NCI-H2081 (cell line): ENCODE measurements around the gene GUCY2F.
A peak's percentile ranks its signal among the peaks of the same experiment; 100 is the strongest.

ENCODE experiments used
- DNase-seq, 2 experiments: peaks; one replicate each; lab custom pipeline; 2025; lab: John Stamatoyannopoulos, UW

The GUCY2F gene

GRCh38 chrX:109481986-109482385, at the start of gene GUCY2F:
Gene GUCY2F, minus strand, starts transcription at chrX:109482086. Its CDS starts 6,150 bp downstream, at chrX:109475936.
- DNase-seq: no peak

GRCh38 chrX:109519001-109519400, 37.1 kb upstream of the GUCY2F start:
- DNase-seq: no peak

- DNase-seq: no peak
These were observed 29.2 kb upstream of the GUCY2F start for GRCh38 chrX:109511113-109511512.

- DNase-seq: no peak
These were observed 27.0 kb upstream of the GUCY2F start for GRCh38 chrX:109508915-109509314.

GRCh38 chrX:109501176-109501575, 19.3 kb upstream of the GUCY2F start:
- DNase-seq: no peak

GRCh38 chrX:109498434-109498833, 16.5 kb upstream of the GUCY2F start:
- no peak for DNase-seq

- no peak for DNase-seq
These were observed 7.3 kb upstream of the GUCY2F start for GRCh38 chrX:109489174-109489573.

- DNase-seq: no peak
These were observed 5.8 kb upstream of the GUCY2F start for GRCh38 chrX:109487640-109488039.

- DNase-seq: peak; percentile 70 to 79
These were observed 3.8 kb upstream of the GUCY2F start for GRCh38 chrX:109485470-109486340.

- DNase-seq: no peak
These were observed 3.0 kb upstream of the GUCY2F start for GRCh38 chrX:109484886-109485285.

- DNase-seq: peak; percentile 60 to 78
These were observed 6.6 kb downstream of the GUCY2F start for GRCh38 chrX:109475174-109475891.

GRCh38 chrX:109472939-109473735, 8.7 kb downstream of the GUCY2F start:
- DNase-seq: no peak

GRCh38 chrX:109464231-109464630, 17.7 kb downstream of the GUCY2F start:
- DNase-seq: no peak

- DNase-seq: no peak
These were observed 18.1 kb downstream of the GUCY2F start for GRCh38 chrX:109463784-109464183.

GRCh38 chrX:109448282-109448938, 33.5 kb downstream of the GUCY2F start:
- peak; percentile 6 to 62 for DNase-seq

- no peak for DNase-seq
These were observed 40.6 kb downstream of the GUCY2F start for GRCh38 chrX:109441266-109441665.

GRCh38 chrX:109440475-109440874, 41.4 kb downstream of the GUCY2F start:
- no peak for DNase-seq

- DNase-seq: no peak
These were observed 72.7 kb downstream of the GUCY2F start for GRCh38 chrX:109409181-109409580.

GRCh38 chrX:109403922-109404321, 78.0 kb downstream of the GUCY2F start:
- DNase-seq: no peak

- no peak for DNase-seq
These were observed 82.1 kb downstream of the GUCY2F start for GRCh38 chrX:109399831-109400230.

- no peak for DNase-seq
These were observed 83.1 kb downstream of the GUCY2F start for GRCh38 chrX:109398833-109399232.

- no peak for DNase-seq
These were observed 83.8 kb downstream of the GUCY2F start for GRCh38 chrX:109398061-109398460.
